22Rv1 (cell line): ENCODE data around the gene ASTN2.

ENCODE experiments used
- ZFX ChIP-seq: fragments of 450-650 bp; IDR thresholded peaks from 2 replicates; pipeline ENCODE4 v1.6.1; 2017; ENCODE audit warnings: antibody characterized with exemption, borderline replicate concordance
- TF ChIP-seq, protein P1 (sequence below): fragments of 450-650 bp; IDR thresholded peaks from 2 replicates; pipeline ENCODE4 v1.5.1; 2017; ENCODE audit warnings: mild to moderate bottlenecking

DNA sequence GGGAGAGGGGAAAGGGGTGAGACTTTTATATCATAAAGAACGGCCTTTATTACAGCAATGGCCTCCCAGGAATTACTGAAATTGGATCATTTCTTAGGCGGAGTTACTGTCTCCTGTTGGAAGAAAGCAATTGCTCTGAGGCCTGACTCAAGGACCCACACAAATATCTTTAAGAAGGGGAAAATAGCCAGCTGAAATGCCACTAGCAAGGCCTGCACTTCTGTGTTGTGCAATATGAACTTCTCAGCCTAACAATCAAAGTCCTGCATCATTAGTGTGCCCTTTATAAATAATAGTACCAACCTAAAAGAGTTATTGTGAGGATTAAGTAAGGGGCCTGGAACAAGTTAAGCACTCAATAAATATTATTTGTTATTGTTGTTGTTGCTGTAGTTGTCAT, 757.9 kb downstream of the ASTN2 start:
- TF ChIP-seq, protein P1, sequence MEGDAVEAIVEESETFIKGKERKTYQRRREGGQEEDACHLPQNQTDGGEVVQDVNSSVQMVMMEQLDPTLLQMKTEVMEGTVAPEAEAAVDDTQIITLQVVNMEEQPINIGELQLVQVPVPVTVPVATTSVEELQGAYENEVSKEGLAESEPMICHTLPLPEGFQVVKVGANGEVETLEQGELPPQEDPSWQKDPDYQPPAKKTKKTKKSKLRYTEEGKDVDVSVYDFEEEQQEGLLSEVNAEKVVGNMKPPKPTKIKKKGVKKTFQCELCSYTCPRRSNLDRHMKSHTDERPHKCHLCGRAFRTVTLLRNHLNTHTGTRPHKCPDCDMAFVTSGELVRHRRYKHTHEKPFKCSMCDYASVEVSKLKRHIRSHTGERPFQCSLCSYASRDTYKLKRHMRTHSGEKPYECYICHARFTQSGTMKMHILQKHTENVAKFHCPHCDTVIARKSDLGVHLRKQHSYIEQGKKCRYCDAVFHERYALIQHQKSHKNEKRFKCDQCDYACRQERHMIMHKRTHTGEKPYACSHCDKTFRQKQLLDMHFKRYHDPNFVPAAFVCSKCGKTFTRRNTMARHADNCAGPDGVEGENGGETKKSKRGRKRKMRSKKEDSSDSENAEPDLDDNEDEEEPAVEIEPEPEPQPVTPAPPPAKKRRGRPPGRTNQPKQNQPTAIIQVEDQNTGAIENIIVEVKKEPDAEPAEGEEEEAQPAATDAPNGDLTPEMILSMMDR, result no peak
- no peak for TF ChIP-seq ZFX
